Panc1 (cell line): ENCODE results near the gene RASAL1. TPM values are rescaled to one million over a fixed set of nuclear protein-coding genes. Genes with fewer than 3 reads are reported as not detected.

Experiments used
- ATAC-seq: fragments of 200-7000 bp; cut with Tn5 transposase; 2 replicates; pipeline ENCODE4 v1.9.1; 2020; ENCODE audit warnings: mild to moderate bottlenecking, moderate library complexity
- BruUV-seq: library from RNA; stranded (reverse); fragments of 400-500 nt; replicated peaks from 2 replicates; lab custom pipeline; 2021; lab: Mats Ljungman, UMichigan
- CTCF ChIA-PET: fragments of 300-600 bp; sonication (Branson Sonifier 250); formaldehyde crosslinking; loops from one replicate; lab custom pipeline; 2022; ENCODE audit warnings: antibody characterized with exemption; lab: Charles Lee
- POLR2A ChIA-PET: fragments of 300-600 bp; sonication (Branson Sonifier 250); formaldehyde crosslinking; loops from one replicate; lab custom pipeline; 2022; ENCODE audit warnings: antibody characterized with exemption; lab: Charles Lee
- DNase-seq: peaks from one replicate; pipeline ENCODE4 v3.0.0-alpha.2; 2010; ENCODE audit warnings: low read depth, low spot score
- H3K27ac ChIP-seq: 2 replicates; pipeline ENCODE4 v1.5.1; 2011; ENCODE audit warnings: mild to moderate bottlenecking, low read length, inconsistent platforms
- H3K27me3 ChIP-seq: fragments of 200-500 bp; sonication (Bioruptor generic); 2 replicates; pipeline ENCODE4 v1.6.0; 2014; ENCODE audit warnings: low read length, inconsistent platforms; ENCODE audit not compliant: control insufficient read depth, insufficient read depth
- H3K36me3 ChIP-seq: fragments of 200-500 bp; sonication (Bioruptor generic); 2 replicates; pipeline ENCODE4 v1.5.1; 2014; ENCODE audit warnings: inconsistent platforms, mild to moderate bottlenecking, low read length, moderate library complexity; ENCODE audit not compliant: control insufficient read depth, insufficient read depth
- H3K4me1 ChIP-seq: 2 replicates; pipeline ENCODE4 v1.5.1; 2011; ENCODE audit warnings: inconsistent platforms, mild to moderate bottlenecking, low read length, moderate library complexity; ENCODE audit not compliant: control insufficient read depth, insufficient read depth
- H3K4me3 ChIP-seq, 2 experiments: 2 replicates each; pipeline ENCODE4 v1.5.1; 2011 to 2012; ENCODE audit warnings: low read depth in 2 of 2, low read length in 2 of 2, mild to moderate bottlenecking in 2 of 2, inconsistent platforms in 1 of 2, moderate library complexity in 1 of 2
- H3K9me3 ChIP-seq: fragments of 200-500 bp; sonication (Bioruptor generic); 2 replicates; pipeline ENCODE4 v1.5.1; 2014; ENCODE audit warnings: low read depth, mild to moderate bottlenecking, inconsistent platforms, low read length, moderate library complexity; ENCODE audit not compliant: control insufficient read depth, insufficient read depth
- POLR2AphosphoS5 ChIP-seq: IDR thresholded peaks from 2 replicates; pipeline ENCODE4 v1.6.1; 2012; ENCODE audit warnings: mild to moderate bottlenecking, low read depth, low read length, moderate library complexity
- SIN3A ChIP-seq: IDR thresholded peaks from 2 replicates; pipeline ENCODE4 v1.6.1; 2012; ENCODE audit warnings: low read depth, mild to moderate bottlenecking, low read length, moderate library complexity, borderline replicate concordance; ENCODE audit not compliant: insufficient read depth
- TCF7L2 ChIP-seq: IDR thresholded peaks from 2 replicates; pipeline ENCODE4 v1.6.1; 2011; ENCODE audit warnings: mild to moderate bottlenecking, low read depth, low read length, inconsistent platforms
- in situ Hi-C: cut with HindIII; loops from 2 replicates; pipeline ENCODE4 v1.10.0; 2016; ENCODE audit warnings: low sequenced_read_pairs, low pct_unique_long_range_greater_than_20kb
- intact Hi-C: fragments of 100-400 bp; cut with micrococcal nuclease; formaldehyde crosslinking; loops from one replicate; pipeline ENCODE4 v1.10.0; 2022; ENCODE audit not compliant: unreplicated experiment
- total RNA-seq: library from RNA; stranded (reverse); gene quantifications from one replicate; pipeline ENCODE4 v1.2.1, GENCODE V29; 2021; ENCODE audit not compliant: unreplicated experiment
- TF ChIP-seq, protein P1 (sequence below): fragments of 450-650 bp; IDR thresholded peaks from 2 replicates; pipeline ENCODE4 v1.5.1; 2017; ENCODE audit warnings: mild to moderate bottlenecking
- TF ChIP-seq, protein P2 (sequence below), 2 experiments: IDR thresholded peaks; 2 replicates each; pipeline ENCODE4 v1.6.1; 2011 to 2012; ENCODE audit warnings: low read depth in 2 of 2, control low read depth in 1 of 2, low read length in 1 of 2, mild to moderate bottlenecking in 1 of 2, moderate library complexity in 1 of 2; ENCODE audit not compliant: insufficient read depth in 1 of 2

The RASAL1 gene
- total RNA-seq, 1 experiment from 2014 or later: 0.28 TPM

DNA sequence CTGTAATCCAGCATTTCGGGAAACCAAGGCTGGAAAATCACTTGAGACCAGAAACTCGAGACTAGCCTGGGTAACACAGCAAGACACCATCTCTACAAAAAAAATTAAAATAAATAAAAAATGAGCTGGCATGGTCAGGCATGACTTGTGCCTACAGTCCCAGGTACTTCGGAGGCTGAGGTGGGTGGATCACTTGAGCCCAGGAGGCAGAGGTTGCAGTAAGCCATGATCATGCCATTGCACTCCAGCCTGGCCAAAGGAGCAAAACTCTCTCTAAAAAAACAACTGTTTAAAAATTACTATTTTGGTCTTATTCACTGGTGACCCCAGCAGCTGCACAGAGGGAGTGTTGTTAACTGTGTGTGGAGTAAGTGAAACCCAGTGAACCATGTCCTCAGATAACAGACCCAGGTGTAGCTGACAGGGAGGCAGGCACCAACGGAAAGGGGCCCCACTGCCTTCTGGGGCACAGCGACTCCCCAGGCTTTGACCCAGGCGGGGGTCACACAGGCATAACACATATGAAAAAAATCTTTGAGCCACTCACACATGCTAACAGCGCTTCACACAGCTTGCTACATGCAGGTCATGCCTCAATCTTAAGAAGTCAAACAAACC is 37.6 kb upstream of the RASAL1 start:
- Histone ChIP-seq H3K27me3 (no peaks in the 10 kb centered on the region), H3K36me3 (peaks cover 25% of the 10 kb centered on the region), H3K4me1 (no peaks in the 10 kb centered on the region), H3K9me3 (no peaks in the 10 kb centered on the region), H3K27ac (no peak overlapping the region), H3K4me3 (no peak overlapping the region)
- no peak for ATAC-seq
- ChIA-PET POLR2A (no interaction called here), CTCF (interaction anchor here (0.6 to 1.3 kb wide), 3 partner anchors 52 to 180 kb away, joined by 3 to 4 read pairs (median 4); no protein-coding TSS in a partner anchor)
- no peak for TF ChIP-seq TCF7L2
- TF ChIP-seq, protein P1, sequence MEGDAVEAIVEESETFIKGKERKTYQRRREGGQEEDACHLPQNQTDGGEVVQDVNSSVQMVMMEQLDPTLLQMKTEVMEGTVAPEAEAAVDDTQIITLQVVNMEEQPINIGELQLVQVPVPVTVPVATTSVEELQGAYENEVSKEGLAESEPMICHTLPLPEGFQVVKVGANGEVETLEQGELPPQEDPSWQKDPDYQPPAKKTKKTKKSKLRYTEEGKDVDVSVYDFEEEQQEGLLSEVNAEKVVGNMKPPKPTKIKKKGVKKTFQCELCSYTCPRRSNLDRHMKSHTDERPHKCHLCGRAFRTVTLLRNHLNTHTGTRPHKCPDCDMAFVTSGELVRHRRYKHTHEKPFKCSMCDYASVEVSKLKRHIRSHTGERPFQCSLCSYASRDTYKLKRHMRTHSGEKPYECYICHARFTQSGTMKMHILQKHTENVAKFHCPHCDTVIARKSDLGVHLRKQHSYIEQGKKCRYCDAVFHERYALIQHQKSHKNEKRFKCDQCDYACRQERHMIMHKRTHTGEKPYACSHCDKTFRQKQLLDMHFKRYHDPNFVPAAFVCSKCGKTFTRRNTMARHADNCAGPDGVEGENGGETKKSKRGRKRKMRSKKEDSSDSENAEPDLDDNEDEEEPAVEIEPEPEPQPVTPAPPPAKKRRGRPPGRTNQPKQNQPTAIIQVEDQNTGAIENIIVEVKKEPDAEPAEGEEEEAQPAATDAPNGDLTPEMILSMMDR: no peak
- no peak for DNase-seq
- in situ Hi-C loops: loop anchor here (25.0 kb wide), 1 partner anchor 111 kb away; the partner anchor contains the start of gene DTX1
- intact Hi-C loops: no loop called here
- no TSS peak for BruUV-seq

DNA sequence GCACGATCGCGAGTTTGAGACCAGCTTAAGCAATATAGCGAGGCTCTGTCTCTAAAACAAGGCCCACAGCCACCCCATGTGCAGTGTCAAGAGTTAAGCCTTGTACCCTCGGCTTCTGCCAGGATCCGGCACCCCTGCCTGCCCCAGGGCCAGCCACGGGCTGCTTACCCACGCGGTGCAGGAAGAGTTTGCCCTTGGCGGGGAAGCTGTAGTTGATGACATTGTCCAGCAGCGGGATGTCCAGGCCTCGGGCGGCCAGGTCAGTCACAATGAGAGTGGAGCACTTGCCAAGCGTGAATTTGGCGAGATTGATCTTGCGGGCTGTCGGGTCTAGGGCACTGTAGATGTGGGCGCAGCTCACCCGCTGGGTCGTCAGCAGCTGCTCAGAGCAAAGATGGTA is 36.6 kb upstream of the RASAL1 start:
- DNase-seq (no peak), ATAC-seq (no peak)
- no peak overlapping the region for H3K4me3 ChIP-seq
- H3K27ac ChIP-seq: no peak overlapping the region
- POLR2A ChIA-PET: no interaction called here
- peaks cover 22% of the 10 kb centered on the region for H3K36me3 ChIP-seq
- H3K4me1 ChIP-seq: no peaks in the 10 kb centered on the region
- no peaks in the 10 kb centered on the region for H3K9me3 ChIP-seq
- H3K27me3 ChIP-seq: no peaks in the 10 kb centered on the region
- TF ChIP-seq SIN3A (no peak), POLR2AphosphoS5 (no peak), TCF7L2 (no peak)
- TF ChIP-seq, protein P2, sequence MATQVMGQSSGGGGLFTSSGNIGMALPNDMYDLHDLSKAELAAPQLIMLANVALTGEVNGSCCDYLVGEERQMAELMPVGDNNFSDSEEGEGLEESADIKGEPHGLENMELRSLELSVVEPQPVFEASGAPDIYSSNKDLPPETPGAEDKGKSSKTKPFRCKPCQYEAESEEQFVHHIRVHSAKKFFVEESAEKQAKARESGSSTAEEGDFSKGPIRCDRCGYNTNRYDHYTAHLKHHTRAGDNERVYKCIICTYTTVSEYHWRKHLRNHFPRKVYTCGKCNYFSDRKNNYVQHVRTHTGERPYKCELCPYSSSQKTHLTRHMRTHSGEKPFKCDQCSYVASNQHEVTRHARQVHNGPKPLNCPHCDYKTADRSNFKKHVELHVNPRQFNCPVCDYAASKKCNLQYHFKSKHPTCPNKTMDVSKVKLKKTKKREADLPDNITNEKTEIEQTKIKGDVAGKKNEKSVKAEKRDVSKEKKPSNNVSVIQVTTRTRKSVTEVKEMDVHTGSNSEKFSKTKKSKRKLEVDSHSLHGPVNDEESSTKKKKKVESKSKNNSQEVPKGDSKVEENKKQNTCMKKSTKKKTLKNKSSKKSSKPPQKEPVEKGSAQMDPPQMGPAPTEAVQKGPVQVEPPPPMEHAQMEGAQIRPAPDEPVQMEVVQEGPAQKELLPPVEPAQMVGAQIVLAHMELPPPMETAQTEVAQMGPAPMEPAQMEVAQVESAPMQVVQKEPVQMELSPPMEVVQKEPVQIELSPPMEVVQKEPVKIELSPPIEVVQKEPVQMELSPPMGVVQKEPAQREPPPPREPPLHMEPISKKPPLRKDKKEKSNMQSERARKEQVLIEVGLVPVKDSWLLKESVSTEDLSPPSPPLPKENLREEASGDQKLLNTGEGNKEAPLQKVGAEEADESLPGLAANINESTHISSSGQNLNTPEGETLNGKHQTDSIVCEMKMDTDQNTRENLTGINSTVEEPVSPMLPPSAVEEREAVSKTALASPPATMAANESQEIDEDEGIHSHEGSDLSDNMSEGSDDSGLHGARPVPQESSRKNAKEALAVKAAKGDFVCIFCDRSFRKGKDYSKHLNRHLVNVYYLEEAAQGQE (IDR thresholded peaks at IDR 0.05; ENCODE audit: insufficient read depth in 1 of 2, low read depth in 2 of 2, low read length in 1 of 2): no peak
- TF ChIP-seq, protein P1: no peak
- in situ Hi-C loops: loop anchor here (25.0 kb wide), 1 partner anchor 110 kb away; the partner anchor contains the start of gene DTX1
- CTCF ChIA-PET: interaction anchor here (1.3 kb wide), 1 partner anchor 179 kb away, joined by 4 read pairs; no protein-coding TSS in a partner anchor
- intact Hi-C loops: no loop called here
- BruUV-seq: no TSS peak
